ENCODE results near the gene SCP2.
"Not testable (repeated sequence)": the region's sequence is repeated elsewhere in the genome, so short reads cannot be mapped to it uniquely, and the experiment has no call there.

The SCP2 gene

DNA sequence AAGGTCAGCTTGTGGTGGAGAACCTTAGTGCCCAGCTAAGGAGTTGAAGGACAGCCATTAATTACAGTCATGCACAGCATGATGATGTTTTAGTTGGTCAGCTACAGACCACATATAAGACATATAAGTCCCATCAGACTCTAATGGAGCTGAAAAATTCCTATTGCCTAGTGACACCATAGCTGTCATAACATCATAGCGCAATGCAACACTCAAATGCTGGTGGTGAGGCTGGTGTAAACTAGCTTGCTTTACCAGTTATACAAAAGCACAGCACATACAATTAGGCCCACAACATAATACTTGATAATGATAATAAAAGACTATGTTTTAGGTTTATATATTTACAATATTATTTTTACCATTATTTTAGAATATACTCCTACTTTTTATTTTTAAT lies 9.5 kb upstream of the SCP2 start:
- no peak for DNase-seq

DNA sequence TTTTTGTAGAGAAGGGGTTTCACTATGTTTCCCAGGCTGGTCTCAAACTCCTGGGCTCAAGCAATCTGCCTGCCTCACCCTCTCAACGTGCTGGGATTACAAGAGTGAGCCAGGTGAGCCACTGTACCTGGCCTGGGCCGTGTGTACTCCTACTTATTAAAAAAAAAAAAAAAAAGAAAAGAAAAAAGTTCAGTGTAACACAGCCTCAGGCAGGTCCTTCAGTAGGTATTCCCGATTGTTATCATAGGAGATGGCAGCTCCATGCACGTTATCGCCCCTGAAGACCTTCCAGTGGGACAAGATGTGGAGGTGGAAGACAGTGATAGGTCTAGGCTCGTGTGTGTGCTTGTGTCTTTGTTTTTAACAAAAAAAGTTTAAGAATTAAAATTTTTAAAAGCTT lies 8.9 kb upstream of the SCP2 start:
- DNase-seq: no peak

DNA sequence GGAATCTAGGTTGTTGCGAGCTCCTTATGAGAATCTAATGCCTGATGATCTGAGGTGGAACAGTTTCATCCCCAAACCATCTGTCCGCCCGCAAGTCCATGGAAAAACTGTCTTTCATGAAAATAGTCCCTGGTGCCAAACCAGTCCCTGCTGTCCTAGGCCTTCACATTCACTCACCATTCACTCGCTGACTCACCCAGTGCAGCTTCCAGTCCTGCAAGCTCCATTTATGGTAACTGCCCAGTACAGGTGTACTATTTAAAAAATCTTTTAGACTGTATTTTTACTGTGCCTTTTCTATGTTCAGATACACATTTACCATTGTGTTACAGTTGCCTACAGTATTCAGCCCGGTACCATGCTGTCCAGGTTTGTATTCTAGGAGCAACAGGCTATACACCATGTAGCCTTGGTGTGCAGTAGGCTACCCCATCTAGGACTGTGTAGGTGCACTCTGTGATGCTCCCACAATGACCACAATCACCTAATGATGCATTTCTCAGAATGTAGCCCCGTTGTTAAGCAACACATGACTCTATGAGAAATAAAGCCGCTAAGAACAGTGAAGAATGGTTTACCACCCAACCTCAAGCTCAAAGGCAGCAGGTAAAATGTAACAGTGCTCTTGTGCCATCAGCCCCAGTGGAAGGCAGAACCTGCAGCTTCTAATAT lies 7.9 kb upstream of the SCP2 start:
- no peak for DNase-seq

DNA sequence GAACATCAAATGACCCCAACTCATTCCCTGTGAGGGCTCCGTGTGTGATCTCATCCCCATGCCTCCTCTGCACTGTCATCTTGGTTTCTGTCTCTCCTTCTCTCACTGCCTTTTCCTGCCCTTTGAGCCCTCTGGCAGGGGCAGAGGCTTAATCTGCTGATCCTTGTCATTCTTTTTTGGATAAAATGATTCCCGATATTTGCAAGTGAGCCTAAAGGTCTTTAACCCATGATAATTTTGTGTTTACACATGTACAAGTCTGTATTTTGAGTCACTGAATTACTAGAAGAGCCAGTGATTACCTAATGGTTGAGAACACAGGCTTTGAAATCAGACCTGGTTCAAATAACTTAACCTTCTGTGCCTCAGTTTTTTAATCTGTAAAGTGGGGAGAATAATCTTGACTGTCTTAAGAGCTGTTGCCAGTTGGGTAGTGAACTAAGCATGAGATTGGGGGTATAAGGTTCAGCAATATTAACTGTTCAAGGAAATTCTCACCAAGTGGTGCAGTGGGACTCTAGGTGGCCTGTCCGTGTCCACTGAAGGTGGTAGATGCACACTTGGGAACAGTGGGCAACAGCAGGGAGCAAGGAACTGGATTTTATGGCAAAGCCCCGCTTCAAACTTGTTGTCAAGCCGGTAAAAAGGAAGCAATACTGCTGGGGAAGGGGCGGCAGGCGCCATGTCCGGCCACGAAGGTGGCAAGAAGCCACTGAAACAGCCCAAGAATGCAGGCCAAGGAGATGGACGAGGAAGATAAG lies 7.2 kb upstream of the SCP2 start:
- no peak for DNase-seq

DNA sequence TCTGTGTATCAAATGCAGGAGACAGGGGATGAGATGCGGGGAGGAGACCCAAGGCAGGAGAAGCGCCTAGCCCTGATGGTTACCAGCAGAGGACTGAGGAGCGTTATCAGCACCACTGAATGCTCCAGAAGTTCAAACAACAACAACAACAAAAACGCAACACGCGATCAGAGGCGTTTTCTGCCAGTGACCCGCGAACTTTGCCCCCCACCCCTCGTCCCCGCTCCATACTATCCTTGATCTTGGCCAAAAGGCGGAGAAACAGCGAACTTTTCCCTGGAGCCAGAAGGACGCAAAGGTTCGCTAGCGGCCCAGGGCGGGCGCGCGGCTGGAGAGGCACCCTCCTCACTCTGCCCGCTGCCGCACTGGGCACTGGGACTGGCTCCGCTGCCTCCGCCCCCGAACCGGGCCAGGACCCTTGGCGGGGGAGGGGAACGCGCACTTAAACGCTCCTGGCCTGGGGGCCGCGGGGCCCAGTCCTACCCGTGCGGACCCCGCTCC lies 6.2 kb upstream of the SCP2 start:
- DNase-seq: no peak

DNA sequence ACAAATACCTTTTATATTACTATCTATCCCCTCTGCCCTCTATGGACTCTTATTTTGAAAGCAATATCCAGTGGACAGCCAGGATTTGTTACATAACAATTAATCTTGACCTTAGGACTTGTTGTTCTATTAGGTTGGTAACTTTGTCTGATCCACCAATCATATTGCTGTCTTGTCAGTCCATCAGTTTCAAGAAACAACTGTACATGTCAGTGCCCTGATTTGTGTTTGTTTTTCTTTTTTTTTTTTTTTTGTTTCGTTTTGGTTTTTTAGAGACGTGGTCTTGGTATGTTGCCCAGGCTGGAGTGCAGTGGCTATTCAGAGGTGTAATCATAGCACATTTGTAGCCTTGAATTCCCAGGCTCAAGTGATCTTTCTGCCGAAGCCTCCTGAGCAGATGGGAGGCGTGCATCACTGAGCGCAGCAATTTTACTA lies 1.5 kb upstream of the SCP2 start:
- DNase-seq: peak; percentile 53

DNA sequence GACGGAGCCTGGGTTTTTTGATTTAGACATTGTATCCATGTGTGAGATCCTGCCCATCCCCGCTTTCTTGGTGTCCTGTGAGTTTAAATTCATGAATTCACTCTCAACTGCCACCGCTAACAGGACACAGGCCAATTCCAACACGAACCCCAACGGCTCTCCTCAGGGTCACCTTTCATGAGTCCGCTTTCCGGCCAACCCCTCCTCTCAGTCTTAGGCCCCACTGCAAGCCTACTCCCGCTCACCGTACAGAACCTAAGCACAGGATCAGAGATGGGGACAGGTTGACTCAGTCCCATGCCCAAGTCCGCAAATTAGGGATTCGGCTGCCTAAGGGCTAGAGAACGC lies 238 bp upstream of the SCP2 start:
- DNase-seq: peak; percentile 25

DNA sequence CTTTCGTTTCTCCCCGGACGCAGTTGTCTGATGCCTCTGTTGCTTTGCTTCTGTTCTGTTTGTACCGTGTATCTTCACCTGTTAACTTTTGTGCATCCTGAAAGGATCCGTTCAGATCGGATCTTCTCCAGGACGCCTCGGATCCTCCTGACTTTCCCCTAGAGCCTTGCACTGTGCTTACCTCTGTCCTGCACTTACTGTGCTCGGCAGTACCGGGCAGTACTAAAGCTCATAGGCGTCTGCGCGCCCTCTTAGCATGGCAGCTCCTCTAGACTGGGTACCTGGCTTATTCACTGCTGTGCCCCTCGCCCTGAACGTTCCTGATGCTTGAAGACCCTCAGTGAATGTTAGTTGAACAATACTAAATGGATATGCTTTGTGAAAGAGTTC lies 934 bp downstream of the SCP2 start:
- no peak for DNase-seq

DNA sequence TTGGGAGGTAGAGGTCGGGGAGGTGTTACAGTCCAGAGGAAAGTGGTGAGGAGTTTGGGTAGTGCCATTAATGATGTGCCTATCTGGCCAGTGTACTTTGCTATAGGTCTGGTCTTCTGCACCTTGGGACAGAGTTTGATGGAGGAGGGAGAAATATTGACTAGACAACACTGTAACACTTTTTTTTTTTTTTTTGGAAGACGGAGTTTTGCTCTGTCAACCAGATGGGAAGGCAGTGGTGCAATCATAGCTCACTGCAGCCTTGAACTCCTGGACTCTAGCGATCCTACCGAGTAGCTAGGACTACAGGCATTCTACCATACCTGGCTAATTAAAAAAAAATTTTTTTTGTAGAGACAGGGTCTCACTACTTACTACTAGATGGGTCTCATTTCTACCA lies 1.9 kb downstream of the SCP2 start:
- DNase-seq: no peak

DNA sequence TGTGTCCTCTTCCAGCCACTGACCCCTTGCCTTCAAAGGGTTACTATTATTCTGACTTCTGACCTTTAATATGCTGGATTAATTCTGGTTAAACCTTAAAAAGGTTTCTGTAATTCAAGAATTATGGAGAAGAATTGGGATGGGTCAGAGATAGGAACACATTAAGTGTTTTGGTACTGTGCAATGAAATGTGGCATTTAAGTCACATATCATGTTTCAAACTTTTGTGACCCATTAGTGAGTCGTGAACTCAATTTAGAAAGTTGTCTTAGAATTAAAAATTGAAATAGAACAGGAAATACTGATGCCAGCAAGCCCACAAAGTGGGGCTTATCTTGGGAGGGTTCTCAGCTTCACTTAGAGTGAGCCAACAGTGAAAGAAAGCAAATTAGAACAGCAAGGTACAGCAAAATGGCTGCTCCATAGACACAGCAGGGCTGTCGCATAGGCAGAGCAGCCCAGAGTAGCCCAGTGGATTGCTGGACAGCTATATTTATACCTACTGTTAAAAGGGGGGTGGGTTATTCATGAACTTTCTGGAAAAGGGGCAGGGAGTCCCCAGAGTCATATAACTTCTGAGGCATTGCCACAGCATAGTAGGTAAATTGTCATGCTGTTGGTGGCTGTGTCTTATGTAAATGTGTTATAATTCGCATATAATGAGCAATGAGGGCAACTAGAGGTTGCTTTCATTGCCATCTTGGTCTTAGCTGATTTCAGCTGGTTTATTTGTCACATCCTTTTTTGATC lies 10.5 kb downstream of the SCP2 start:
- DNase-seq: no peak

DNA sequence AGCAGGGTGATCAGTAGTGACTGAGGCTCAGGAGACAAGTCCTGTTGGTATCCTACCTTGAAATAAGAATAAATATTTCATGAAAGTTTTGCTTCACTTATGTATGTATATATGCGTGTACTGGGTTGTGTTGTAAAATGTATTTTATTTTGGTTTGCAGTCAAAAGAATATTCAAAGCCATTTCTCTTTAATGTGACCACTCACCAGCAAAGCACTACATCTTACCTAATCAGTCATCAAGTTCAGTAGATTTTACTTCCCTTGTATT lies 11.0 kb downstream of the SCP2 start:
- DNase-seq: no peak

DNA sequence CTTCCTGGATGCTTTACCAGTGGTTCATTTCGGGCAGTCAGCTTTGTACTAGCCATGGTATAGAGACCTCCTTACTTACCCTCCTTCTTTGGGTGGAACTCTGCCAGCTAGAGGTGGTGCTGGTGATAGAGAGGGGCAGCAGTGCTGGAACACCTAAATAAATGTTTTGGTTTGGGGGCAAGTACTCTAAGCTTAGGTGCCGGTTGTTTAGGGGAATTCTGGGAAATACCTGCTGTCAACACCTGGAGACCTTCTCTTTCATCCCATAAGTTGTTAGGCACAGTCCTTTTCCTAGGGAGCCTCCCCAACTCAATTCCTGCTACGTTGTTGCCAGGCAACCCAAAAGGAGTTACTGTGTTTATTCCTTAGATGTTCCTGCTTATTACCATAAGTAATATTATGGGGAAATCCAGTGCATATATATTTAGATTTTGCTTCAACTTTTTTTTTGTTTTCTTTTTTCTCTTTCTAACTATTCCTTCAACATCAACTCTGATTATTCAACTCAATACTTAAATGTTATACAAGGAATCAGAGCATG lies 16.9 kb downstream of the SCP2 start:
- no peak for DNase-seq

DNA sequence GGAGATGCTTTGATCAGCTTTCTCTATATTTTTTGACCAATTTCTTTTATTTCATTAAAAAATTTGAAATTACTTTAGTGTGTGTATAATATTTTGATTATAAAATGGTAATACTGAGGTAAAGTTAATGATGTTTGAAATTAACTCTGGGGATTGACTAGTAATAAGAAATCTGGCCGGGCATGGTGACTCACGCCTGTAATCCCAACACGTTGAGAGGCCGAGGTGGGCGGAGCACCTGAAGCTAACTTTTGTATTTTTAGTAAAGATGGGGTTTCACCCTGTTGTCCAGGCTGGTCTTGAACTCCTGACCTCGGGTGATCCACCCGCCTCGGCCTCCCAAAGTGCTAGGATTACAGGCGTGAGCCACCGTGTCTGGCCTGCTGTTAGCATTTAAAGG lies 17.5 kb downstream of the SCP2 start:
- no peak for DNase-seq

DNA sequence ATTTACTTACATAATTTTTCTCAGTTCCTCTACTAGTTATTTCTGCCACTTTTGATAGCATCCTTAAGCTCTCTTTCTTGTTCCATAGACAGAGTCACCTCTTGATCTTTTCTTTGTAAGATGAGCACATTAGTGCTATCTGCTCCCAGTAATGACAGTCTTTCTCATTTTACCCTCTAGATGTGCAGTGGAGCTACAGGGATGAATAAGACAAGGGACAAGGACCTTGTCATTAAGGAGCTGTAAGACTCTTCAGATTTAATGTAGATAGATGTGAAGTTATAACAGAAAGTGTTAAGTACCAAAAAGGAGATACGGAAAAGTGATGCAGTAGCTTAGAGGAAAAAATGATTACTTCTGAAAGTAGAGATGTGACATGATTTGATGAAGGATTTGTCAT lies 20.4 kb downstream of the SCP2 start:
- DNase-seq: no peak

DNA sequence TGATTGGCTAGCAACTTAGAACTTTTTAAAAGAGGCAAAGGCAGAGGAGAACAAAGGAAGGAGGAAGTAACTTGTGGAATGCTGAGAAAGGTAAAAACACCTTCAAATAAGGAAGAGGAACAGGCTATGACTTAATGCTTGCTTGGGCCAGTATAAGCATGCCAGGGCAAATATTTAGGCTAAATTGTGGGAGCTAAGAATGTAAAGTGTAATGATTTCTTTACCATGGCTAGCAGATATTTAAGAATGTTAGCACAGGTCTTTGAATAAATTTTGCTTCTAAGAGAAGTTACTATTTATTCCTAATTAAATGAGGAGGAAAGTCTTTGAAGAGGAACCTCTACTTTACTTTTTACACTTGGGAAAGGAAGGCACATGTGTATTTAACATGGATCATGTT lies 22.5 kb downstream of the SCP2 start:
- DNase-seq: not testable (repeated sequence)

DNA sequence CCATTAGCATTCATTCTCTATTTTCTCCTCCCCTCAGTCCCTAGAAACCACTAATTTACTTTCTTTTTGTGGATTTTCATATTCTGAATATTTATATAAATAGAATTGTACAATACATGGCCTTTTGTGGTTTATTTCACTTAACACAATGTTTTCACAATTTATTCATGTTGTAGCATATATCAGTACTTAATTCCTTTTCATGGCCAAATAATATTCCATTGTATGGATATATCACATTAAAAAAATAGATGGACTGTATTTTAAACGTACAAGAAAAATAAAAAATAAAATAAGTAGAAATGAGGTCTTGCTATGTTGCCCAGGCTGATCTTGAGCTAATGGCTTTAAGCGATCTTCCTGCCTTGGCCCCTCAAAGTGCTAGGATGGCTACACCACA lies 25.0 kb downstream of the SCP2 start:
- no peak for DNase-seq

DNA sequence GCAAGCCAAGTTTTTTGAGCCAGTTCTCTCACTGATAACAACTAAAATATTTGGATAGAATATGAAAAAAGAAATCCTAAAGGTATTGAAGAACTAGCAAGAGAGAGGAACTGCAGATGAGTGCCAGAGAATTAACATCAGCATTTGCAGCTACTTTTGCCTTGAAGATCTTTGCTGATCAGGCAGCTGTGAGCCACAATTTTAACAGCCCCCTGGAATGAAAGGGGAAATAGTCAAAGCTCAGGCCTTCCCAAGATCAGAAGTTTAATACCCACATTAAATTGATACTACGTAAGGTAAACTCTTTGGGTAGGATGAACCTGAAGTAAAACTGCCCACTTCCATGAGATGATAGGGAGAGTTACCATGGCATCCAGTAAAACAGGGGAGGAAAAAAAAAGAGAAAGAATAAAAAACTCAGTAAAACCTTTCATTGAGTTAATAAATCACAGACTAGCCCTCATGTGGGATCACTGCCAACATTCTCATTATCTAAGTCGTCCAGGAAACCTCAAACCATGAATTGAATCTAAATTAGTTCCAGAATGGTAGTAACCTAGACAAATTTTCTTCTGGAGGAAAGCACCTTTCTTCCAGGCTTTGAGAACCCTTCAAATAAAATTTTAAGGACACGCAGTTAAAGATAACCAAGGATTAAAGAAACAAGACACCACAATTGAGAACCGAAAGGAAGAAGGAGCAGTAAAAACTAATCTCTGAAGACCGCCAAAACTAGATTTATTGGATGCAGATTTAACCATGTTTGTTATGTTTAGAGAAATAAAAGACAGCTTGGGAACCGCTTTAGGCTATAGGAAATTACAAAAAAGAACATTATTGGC lies 28.3 kb downstream of the SCP2 start:
- no peak for DNase-seq

DNA sequence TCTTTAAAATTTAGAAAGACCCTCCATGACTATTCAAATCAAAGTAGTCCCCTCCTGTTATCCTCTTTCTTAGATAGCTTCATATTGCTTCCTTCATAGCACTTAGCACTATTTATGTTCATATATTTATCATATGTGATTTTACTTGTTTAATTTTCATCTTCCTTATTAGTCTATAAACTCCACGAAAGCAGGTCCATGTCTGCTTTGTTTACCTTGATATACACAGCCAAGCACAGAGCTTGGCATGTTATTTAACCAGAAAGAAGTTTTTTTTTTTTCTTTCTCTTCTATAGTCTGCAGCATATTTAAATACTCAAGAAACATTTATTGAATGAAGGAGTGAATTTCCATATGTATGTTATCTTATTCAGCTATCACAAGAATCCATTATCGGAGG lies 36.0 kb downstream of the SCP2 start:
- DNase-seq: no peak

DNA sequence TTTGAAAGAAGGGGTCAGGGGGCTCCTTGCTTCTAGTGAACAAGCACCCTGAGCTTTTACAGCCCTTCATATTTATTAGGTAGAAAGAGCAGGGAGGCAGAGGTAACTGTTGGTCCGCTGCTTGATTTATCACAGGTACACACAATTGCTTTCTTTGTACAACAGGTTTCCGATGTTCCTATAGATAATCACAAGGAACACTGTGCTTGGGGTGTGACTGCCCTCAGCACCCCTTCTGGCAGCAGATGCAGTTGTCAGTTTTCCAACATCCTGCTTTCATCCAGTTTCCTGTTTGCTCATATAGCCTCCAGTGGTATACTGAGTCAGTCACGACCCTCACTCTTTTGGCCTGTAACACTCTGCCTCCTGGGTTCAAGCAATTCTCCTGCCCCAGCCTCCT lies 40.6 kb downstream of the SCP2 start:
- no peak for DNase-seq

DNA sequence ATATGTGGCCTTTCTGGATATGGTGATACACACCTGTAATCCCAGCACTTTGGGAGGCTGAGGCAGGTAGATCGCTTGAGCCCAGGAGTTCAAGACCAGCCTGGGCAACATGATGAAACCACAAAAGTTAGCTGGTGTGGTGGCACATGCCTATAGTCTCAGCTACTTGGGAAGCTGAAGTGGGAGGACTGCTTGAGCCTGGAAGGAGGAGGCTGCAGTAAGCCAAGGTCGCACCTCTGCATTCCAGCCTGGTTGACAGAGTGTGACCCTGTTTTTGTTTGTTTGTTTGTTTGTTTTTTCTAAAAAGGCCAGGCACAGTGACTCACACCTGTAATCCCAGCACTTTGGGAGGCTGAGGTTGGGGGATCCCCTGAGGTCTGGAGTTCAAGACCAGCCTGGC lies 42.2 kb downstream of the SCP2 start:
- DNase-seq: not testable (repeated sequence)

DNA sequence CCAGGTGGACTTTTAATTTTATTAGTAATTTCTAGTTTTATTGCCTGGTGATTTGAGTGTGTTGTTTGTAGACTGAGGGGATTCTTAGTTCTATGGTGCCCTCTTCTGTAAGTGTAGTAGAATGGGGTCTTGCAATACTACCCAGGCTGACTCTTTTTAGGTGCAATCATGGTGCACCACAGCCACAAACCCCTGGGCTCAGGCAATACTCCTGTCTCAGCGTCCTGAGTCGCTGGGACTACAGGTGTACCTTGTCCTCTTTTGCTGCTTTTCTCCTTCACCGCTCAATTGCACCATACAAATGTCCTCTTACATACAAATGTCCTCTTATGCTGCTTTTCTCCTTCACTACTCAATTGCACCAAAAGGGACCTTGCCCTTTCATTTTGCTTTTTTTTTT lies 43.1 kb downstream of the SCP2 start:
- DNase-seq: peak; percentile 5

DNA sequence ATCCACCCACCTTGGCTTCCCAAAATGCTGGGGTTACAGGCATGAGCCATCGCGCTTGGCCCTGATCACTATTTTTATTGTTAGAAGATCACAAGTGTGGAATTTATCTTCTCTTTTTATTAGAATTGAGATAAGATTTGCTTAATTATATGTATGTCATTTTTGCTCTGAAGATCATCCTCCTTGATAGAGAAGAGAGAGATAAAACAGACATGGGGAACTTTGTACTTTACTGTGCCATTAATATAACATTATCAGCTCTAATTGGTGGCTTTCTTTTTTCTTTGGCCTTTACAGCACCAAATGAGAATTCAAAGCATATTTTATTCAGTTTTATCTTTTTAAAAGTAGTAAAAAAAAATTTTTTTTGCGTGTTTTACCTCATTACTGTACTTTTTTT lies 46.8 kb downstream of the SCP2 start:
- DNase-seq: no peak
